ES-I3 (cell line): Measurements from ENCODE around the gene FAM114A1.
A peak's percentile ranks its signal among the peaks of the same experiment; 100 is the strongest.

Experiments used
- H3K36me3 ChIP-seq: 2 replicates; pipeline ENCODE4 v1.6.1; 2013; ENCODE audit warnings: mild to moderate bottlenecking, low read length, control low read depth, moderate library complexity; ENCODE audit not compliant: insufficient read depth
- H3K4me1 ChIP-seq: 2 replicates; pipeline ENCODE4 v1.6.1; 2013; ENCODE audit warnings: mild to moderate bottlenecking, control low read depth, low read length; ENCODE audit not compliant: insufficient read depth
- H3K9ac ChIP-seq: 2 replicates; pipeline ENCODE4 v1.6.1; 2013; ENCODE audit warnings: low read depth, mild to moderate bottlenecking, low read length, moderate library complexity
- H3K9me3 ChIP-seq: 2 replicates; pipeline ENCODE4 v1.6.1; 2013; ENCODE audit warnings: mild to moderate bottlenecking, low read length, moderate library complexity; ENCODE audit not compliant: control insufficient read depth, insufficient read depth

The FAM114A1 gene

DNA sequence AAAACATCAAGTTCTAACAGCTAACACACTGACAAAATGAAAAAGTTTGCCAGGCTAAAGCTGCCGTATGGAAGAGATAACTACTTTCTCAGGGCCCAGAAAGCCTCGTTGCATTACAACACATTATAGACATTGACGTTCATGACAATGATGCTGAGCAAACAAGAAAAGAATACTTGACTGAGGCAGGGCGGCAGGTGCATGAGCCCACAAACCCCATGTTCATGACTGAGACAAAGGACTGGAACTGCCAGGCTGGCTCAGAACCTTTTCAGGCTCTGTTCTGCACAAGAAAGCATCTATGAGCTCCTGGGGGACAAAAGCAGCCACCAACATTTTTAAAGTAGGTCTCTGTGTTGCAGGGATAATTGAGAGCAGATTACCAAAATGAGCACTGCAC, 24.6 kb upstream of the FAM114A1 start:
- H3K9ac ChIP-seq: no peak overlapping the region
- H3K9me3 ChIP-seq: no peaks in the 10 kb centered on the region
- no peaks in the 10 kb centered on the region for H3K36me3 ChIP-seq
- no peaks in the 10 kb centered on the region for H3K4me1 ChIP-seq

DNA sequence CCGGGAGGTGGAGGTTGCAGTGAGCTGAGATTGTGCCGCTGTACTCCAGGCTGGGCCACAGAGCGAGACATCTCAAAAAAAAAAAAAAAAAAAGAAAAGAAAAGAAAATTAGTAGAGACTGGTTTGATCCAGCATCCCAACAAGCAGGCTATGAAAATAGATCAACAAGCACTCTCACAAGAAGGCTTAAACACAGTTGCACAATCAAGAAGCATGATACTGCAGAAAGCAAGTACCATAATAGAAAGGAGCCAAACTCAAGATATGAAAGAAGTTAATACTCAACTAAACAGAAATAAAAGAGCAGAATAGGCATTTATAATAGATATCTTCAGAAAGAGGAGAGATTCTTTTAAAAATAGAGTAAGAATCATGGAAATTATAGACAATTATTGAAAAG, 21.6 kb upstream of the FAM114A1 start:
- no peaks in the 10 kb centered on the region for H3K36me3 ChIP-seq
- H3K9ac ChIP-seq: no peak overlapping the region
- H3K9me3 ChIP-seq: no peaks in the 10 kb centered on the region
- H3K4me1 ChIP-seq: no peaks in the 10 kb centered on the region

DNA sequence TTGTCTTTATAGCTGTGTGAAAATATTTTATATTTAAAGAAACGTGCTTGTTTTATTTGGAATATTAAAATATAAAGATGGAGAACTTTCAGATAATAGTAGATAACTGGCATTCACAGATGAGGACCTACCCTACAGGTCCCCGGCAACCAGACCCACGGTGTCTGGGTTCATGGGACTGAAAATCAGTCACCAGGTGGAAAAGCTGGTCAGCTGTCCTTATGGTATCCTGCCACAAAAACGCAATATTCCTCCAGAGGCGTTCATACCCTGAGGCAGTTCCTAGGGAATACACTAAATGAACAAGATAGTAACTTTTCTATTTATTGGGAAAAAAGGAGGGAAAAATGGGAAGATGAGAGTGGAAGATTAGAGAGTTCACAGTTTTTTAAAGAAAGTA, 12.1 kb upstream of the FAM114A1 start:
- Histone ChIP-seq H3K9me3 (no peaks in the 10 kb centered on the region), H3K36me3 (no peaks in the 10 kb centered on the region), H3K9ac (no peak overlapping the region), H3K4me1 (no peaks in the 10 kb centered on the region; the same call in 1 of the 2 replicates)

DNA sequence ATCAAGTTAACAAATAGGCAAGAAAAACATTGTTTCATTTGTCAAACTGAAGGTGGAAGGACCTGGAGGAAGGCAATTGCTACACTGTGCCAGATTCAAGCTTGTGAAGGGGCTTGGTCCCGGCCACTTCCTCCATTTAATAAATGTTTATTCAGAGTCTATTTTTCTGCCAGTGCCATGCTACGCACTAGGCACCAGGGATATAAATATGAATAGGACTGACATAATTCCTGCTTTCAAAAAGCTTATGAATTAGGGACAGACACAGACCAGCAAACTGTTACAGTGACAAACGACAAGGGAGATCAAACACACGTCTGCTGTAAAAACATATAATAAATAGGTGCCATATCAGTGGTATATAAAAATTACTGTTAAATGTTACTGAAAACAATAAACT, 11.6 kb upstream of the FAM114A1 start:
- Histone ChIP-seq H3K9ac (no peak overlapping the region), H3K9me3 (no peaks in the 10 kb centered on the region), H3K36me3 (no peaks in the 10 kb centered on the region), H3K4me1 (no peaks in the 10 kb centered on the region; the same call in 1 of the 2 replicates)

DNA sequence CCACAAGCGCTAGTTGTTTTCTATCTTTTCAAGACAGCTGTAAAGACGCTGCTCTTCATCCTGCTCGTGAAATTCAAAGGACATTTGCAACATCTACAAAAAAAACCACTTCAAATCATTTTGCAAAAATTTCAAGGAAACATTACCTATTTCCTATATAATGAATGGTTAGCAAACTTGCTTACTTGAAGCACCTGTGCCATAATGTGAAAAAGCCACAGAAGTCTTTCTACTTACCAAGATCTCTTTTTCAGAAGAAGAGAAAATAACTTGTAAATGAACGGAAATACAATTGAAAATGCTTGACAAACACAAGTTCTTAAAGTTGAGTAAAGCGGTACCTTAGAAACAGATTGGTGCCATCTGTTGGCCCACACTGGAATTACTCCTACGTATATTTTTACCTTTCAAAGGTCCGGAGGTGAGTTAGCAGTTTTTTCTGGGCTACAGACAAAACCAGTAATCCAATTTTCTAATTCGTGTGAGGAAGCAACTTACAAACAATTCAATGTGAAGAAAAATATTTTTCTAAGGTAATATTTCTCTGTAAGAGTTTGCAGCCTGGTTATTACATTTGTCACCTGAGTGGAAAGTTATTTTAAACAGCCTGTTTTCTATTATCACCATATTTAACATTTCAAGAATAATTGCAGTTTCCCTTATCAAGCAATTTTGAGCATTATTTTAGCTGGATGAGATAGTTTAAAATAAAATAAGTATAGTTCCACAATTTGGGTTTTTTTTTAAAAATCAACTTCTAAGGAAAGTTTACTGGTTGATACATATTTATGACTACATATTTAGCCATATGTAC, 10.9 kb upstream of the FAM114A1 start, which contains the start of gene TLR6:
Gene TLR6, minus strand, starts transcription at position 294 of the 814 bp plus-strand sequence. CDS start 27,344 bp downstream, outside the sequence.
- Histone ChIP-seq H3K9me3 (no peaks in the 10 kb centered on the region), H3K36me3 (no peaks in the 10 kb centered on the region), H3K9ac (no peak within 1 kb of the TSS), H3K4me1 (no peaks in the 10 kb centered on the region; the same call in 1 of the 2 replicates)

DNA sequence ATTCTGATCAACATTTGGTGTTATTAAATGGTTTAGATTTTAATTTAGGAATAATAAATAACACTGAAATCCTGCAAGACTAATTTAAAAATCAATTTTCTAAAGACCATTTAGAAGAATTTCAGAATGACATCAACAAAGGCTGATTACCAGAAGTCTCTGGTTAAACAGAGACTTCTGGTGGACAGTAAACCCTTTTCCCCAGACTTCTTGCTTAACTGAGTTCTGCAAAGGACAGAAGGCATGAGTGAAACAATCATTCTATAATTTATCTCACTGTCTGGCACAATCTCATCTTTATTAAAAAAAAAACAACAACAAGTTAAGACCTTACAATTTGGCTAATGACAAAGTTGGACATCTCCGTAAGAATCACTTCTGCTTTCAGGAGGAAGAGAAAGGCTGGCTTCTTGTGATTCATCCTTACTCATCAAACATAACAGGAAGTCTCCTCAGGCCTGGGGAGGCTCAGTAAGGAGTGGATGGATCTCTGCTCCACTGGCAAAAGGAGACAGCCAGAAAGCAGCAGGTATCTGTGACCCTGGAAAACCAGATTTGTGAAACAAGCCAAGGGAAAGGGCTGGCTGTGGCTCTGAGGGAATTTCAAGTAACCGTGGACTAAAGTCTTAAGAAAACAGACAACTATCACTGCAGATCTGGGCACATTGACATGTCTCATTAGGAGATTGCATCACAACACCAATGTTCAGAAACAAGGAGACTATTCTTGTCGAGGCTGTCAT, 10.1 kb upstream of the FAM114A1 start:
- no peaks in the 10 kb centered on the region; the same call in 1 of the 2 replicates for H3K4me1 ChIP-seq
- H3K36me3 ChIP-seq: no peaks in the 10 kb centered on the region
- no peaks in the 10 kb centered on the region for H3K9me3 ChIP-seq
- no peak overlapping the region for H3K9ac ChIP-seq

DNA sequence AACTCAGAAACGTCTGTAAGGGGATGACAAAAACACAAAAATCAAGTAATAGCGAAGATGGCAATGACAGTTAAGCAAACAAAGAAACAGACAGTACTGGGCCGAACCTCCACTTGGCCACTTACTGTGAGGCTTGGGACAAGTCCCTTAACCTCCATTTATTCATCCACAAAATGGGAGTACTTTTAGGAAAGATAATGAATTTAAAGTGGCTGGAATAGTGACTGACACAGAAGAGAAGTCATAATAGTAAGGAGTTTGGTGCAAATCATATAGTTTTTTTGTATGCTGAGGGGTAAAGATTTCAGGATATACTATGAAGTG, 9.5 kb upstream of the FAM114A1 start:
- H3K4me1 ChIP-seq: no peaks in the 10 kb centered on the region; the same call in 1 of the 2 replicates
- H3K9me3 ChIP-seq: no peaks in the 10 kb centered on the region
- no peak overlapping the region for H3K9ac ChIP-seq
- H3K36me3 ChIP-seq: no peaks in the 10 kb centered on the region

DNA sequence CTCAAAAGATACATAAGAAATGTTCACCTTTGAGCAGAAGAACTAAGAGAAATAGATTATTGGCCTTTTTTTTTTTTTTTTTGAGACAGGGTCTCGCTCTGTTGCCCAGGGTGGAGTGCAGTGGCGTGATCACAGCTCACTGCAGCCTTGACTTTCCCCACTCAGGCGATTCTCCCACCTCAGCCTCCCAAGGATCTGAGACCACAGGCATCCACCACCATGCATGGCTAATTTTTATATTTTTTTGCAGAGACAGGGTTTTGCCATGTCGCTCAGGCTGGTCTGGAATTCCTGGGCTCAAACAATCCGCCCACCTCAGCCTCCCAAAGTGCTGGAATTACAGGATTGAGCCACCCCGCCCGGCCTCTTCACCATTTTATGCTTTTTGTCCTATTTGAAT, 8.1 kb upstream of the FAM114A1 start:
- Histone ChIP-seq H3K9me3 (no peaks in the 10 kb centered on the region), H3K9ac (no peak overlapping the region), H3K4me1 (no peaks in the 10 kb centered on the region; the same call in 1 of the 2 replicates), H3K36me3 (no peaks in the 10 kb centered on the region)

DNA sequence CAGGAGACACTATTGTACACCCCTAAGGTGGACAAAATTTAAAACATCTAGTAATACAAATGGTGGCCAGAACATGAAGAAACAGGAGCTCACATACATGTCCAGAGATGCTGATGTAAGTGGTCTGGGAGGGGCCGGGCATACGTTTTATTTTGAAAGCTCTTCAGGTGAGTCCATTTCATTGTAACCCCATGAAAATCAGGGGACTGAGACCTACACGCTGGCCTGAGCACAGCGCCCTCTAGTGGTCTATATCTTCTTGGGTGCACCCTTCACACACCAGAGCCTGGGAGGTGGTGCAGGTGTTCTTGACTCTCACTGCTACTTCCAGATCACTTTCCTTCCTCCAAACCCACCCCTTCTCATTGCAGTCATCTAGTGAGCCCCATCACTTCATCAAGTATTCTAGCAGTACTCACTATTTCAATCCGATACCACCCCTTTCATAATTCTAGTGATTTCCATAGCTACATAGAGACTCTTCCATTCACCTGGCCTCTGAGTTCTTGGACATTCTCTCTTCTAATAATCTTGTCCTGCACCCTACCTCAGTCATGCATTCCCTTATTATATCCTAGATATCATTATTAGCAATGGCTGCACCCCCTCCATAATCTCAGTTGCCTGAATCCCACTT, 6.7 kb upstream of the FAM114A1 start:
- Histone ChIP-seq H3K9ac (no peak overlapping the region), H3K9me3 (no peaks in the 10 kb centered on the region), H3K36me3 (no peaks in the 10 kb centered on the region), H3K4me1 (no peaks in the 10 kb centered on the region; the same call in 1 of the 2 replicates)

DNA sequence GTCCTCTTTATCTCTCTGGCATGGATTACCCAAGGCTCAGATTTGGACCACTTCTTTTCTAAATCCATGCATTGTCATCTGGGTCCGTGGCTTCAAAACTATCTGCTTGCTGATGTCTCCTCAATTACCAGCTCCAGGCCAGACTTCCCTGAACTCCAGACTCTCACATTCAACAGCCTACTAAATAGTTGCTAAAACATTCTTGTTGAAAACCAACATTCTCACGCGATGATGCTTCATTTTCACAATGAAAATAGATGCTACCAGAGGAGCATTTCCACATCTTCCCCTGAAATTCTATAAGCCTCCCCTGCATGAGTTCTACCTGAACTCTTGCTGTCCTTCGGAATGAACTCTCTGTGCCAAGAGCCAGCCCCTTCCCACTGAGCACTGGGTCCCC, 5.8 kb upstream of the FAM114A1 start:
- no peaks in the 10 kb centered on the region for H3K9me3 ChIP-seq
- no peaks in the 10 kb centered on the region for H3K36me3 ChIP-seq
- no peaks in the 10 kb centered on the region for H3K4me1 ChIP-seq
- no peak overlapping the region for H3K9ac ChIP-seq

DNA sequence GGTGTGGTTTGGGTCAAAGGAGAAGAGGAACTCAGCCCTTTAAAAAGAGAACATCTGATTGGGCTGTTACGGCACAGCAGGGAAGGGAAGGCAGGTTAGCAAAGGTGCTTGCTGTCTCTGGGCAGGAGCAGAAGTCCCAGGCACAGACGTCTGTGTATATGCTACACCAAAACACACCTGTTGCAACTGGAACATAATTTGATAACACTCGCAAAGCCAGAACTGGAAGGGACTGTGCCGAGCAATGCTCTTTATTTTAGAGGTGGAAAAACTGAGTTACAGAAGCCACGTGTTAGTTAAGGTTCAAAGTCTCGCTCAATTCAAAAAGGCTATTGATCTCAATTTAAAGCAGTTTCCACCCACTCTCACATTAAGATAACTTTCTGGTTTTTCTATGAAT, 2.2 kb upstream of the FAM114A1 start:
- no peaks in the 10 kb centered on the region for H3K9me3 ChIP-seq
- H3K9ac ChIP-seq: no peak overlapping the region

DNA sequence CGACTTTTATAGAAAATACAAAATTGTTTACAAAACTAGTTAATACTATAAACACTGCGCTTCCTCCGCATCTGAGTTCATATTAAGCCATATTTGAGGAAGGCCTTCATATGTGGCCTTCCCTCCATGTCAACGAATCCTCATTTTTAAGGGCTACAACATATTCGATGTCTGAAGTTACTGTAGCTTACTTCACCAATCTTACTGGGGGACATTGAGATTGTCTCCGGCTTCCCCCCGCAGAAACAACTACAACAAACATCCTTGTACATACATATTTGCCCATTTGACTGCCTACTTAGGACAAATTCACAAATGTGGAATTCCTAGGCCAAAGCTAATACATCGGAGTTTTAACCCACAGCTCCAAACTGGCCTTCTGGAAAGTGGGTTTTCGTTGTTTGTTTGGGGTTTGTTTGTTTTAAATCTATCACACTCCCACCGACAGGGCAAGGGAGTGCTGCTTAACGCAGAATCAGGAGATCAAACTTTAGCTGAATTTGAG, 581 bp upstream of the FAM114A1 start:
- no peaks in the 10 kb centered on the region for H3K36me3 ChIP-seq
- peak overlapping the region; percentile 83 for H3K9ac ChIP-seq
- no peaks in the 10 kb centered on the region for H3K9me3 ChIP-seq
- H3K4me1 ChIP-seq: 0 out of 2 replicates have a peak, but pooled peaks cover 5% of the 10 kb centered on the region

More for the DNA sequence above, 2.2 kb upstream of the FAM114A1 start:
- Histone ChIP-seq H3K36me3 (no peaks in the 10 kb centered on the region), H3K4me1 (0 out of 2 replicates have a peak, but pooled peaks cover 5% of the 10 kb centered on the region)

DNA sequence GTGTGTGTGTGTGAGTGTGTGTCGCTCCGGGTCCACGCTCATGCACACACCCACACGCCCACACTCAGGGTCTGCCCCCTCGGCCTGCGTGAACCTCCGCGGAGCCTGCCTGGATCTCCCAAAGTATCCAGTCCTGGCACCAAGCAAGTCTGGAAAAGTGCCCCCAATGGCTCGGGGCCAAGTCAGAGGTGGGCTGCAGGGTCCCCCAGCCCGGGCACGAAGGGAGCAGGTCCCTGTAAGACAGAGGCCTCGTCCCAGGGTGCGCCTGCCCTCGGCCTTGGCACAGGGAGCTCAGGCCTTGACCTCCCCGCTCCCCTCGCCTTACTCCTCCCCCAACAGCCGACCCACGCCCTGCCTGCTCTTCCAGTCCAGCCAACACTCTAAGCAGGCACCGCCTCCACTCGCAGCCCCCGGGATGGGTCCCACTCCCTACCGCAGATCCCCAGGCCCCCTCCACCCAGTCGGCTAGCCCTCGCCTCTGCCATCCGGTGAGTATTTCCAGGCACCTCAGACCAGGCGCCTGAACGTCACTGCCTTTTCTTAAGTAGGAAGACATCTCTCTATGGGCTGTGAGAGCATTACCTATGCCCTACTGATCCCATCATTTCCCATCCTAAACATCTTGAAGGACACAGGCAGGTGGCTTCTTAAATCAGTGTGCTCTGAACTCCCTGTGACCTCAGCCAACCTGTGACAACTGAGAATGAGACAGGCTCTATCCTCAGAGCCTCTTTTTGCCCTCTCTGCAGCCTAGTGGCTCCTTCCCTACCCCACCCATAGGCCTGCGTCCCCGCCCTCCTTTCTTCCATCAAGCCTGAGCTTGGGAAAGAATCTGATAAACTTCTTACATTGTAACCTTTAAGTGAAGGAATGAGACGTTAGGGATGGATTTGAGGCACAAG, 704 bp downstream of the FAM114A1 start:
- peak overlapping the region; percentile 83 for H3K9ac ChIP-seq
- H3K4me1 ChIP-seq: 0 out of 2 replicates have a peak, but pooled peaks cover 5% of the 10 kb centered on the region
- no peaks in the 10 kb centered on the region for H3K36me3 ChIP-seq

More for the DNA sequence above, 704 bp downstream of the FAM114A1 start:
- no peaks in the 10 kb centered on the region for H3K9me3 ChIP-seq
